Lung (tissue), 12 donors: ENCODE measurements around the gene RBM33. TPM values are rescaled to one million over a fixed set of nuclear protein-coding genes. Genes with fewer than 3 reads are reported as not detected.

Source experiments
- ATAC-seq: fragments of 200-7000 bp; cut with Tn5 transposase; one replicate; pipeline ENCODE4 v1.9.1; 2020; ENCODE audit warnings: moderate number of reproducible peaks; ENCODE audit not compliant: insufficient read depth, low FRiP score
- DNase-seq, 3 donors: peaks; one replicate each; pipeline ENCODE4 v3.0.0-alpha.2; 2013 to 2017
- H3K27ac ChIP-seq, 2 donors: one replicate each; pipeline ENCODE4 v1.5.1; 2013; ENCODE audit warnings: mild to moderate bottlenecking in 2 of 2, moderate library complexity in 2 of 2, control low read depth in 1 of 2, inconsistent platforms in 1 of 2, low read depth in 1 of 2, low read length in 1 of 2
- H3K27me3 ChIP-seq, 3 donors: one replicate each; pipeline ENCODE4 v1.5.1; 2013; ENCODE audit warnings: low read length in 2 of 3; ENCODE audit not compliant: control insufficient read depth in 3 of 3, insufficient read depth in 3 of 3
- H3K36me3 ChIP-seq, 4 donors: one replicate each; pipeline ENCODE4 v1.5.1; 2013; ENCODE audit warnings: low read length in 4 of 4, mild to moderate bottlenecking in 1 of 4, moderate library complexity in 1 of 4; ENCODE audit not compliant: control insufficient read depth in 4 of 4, insufficient read depth in 4 of 4
- H3K4me1 ChIP-seq, 5 donors: one replicate each; pipeline ENCODE4 v1.5.1; 2013; ENCODE audit warnings: low read length in 5 of 5, mild to moderate bottlenecking in 2 of 5, moderate library complexity in 1 of 5; ENCODE audit not compliant: control insufficient read depth in 5 of 5, insufficient read depth in 5 of 5
- H3K4me3 ChIP-seq: one replicate; pipeline ENCODE4 v1.5.1; 2013; ENCODE audit warnings: mild to moderate bottlenecking, control low read depth, moderate library complexity
- H3K9ac ChIP-seq, 2 donors: one replicate each; pipeline ENCODE4 v1.5.1; 2013; ENCODE audit warnings: low read length in 2 of 2, control low read depth in 1 of 2; ENCODE audit not compliant: insufficient read depth in 1 of 2
- H3K9me3 ChIP-seq, 4 donors: one replicate each; pipeline ENCODE4 v1.5.1; 2013; ENCODE audit warnings: low read length in 3 of 4, mild to moderate bottlenecking in 1 of 4, moderate library complexity in 1 of 4; ENCODE audit not compliant: control insufficient read depth in 4 of 4, insufficient read depth in 3 of 4
- CTCF ChIP-seq: IDR thresholded peaks from 2 replicates; pipeline ENCODE4 v1.5.1; 2012; ENCODE audit warnings: mild to moderate bottlenecking; ENCODE audit errors: control extremely low read depth, extremely low read depth
- WGBS, 2 donors: extraction: QIAGEN DNeasy Blood & Tissue Kit; methylation state at CpG; one replicate each; pipeline ENCODE4 v1.1.7; 2013; 5-methylcytosine and 5-hydroxymethylcytosine counted together
- polyA plus RNA-seq, 2 donors: library from polyadenylated mRNA; stranded (reverse); fragments of 200-250 nt; gene quantifications; one replicate each; pipeline ENCODE4 v1.2.1, GENCODE V29; 2013
- total RNA-seq, 2 donors: library from RNA; depleted of rRNA in 1 of 2; stranded (reverse); fragments of >200 nt in 1 of 2; gene quantifications; one replicate each; pipeline ENCODE4 v1.2.1, GENCODE V29; 2014 to 2021
- donor health status: control.
- donor health status: control.
- donor health status: Bipolar disorder and iron deficiency.
- donor health status: healthy.
- donor health status: DM: yes; HTN: yes; CAD: no.

RBM33 gene
- total and polyA plus RNA-seq, 4 donors: 15.3 to 99.6 (median 43.2) TPM

- peaks cover 0 to 14% (median 7%) of the 10 kb centered on the region in 3 donors for H3K27me3 ChIP-seq
- H3K36me3 ChIP-seq: no peaks in the 10 kb centered on the region
- H3K27ac ChIP-seq: no peak overlapping the region
- H3K9ac ChIP-seq: no peak overlapping the region
- no peak overlapping the region for H3K4me3 ChIP-seq
- TF ChIP-seq CTCF: no peak
- DNase-seq: no peak
- ATAC-seq: no peak
- H3K9me3 ChIP-seq: peaks cover 0 to 4% (median 0%) of the 10 kb centered on the region in 4 donors
- peaks cover 0 to 8% (median 0%) of the 10 kb centered on the region in 5 donors for H3K4me1 ChIP-seq
- WGBS, 2 donors: 80 to 89% methylated on average over 8 of the region's 8 CpGs
Measured at GRCh38 chr7:155795951-155796350, 151.5 kb downstream of the RBM33 start.

- H3K4me1 ChIP-seq: peaks cover 0 to 8% (median 0%) of the 10 kb centered on the region in 5 donors
- H3K27ac ChIP-seq: no peak overlapping the region
- H3K9ac ChIP-seq: no peak overlapping the region
- WGBS, 2 donors: 26 to 30% methylated on average over 58 to 60 of the region's 60 CpGs
- no peak overlapping the region for H3K4me3 ChIP-seq
- peaks cover 0 to 4% (median 0%) of the 10 kb centered on the region in 4 donors for H3K9me3 ChIP-seq
- TF ChIP-seq CTCF: peak; percentile 80
- H3K36me3 ChIP-seq: no peaks in the 10 kb centered on the region
- peaks cover 0 to 21% (median 13%) of the 10 kb centered on the region in 3 donors for H3K27me3 ChIP-seq
- peak; percentile 70 for ATAC-seq
- peak; percentile 19 to 71 (median 47) for DNase-seq
Measured at GRCh38 chr7:155796381-155797261, 152.2 kb downstream of the RBM33 start.

- DNase-seq (no peak), ATAC-seq (no peak)
- peaks cover 0 to 4% (median 0%) of the 10 kb centered on the region in 4 donors for H3K9me3 ChIP-seq
- no peaks in the 10 kb centered on the region for H3K36me3 ChIP-seq
- H3K4me3 ChIP-seq: no peak overlapping the region
- peaks cover 0 to 8% (median 0%) of the 10 kb centered on the region in 5 donors for H3K4me1 ChIP-seq
- H3K27me3 ChIP-seq: peaks cover 0 to 30% (median 22%) of the 10 kb centered on the region in 3 donors
- WGBS, 2 donors: 66 to 77% methylated on average over 36 to 38 of the region's 38 CpGs
- no peak overlapping the region for H3K27ac ChIP-seq
- H3K9ac ChIP-seq: no peak overlapping the region
- TF ChIP-seq CTCF: no peak
Measured at GRCh38 chr7:155797262-155798250, 153.1 kb downstream of the RBM33 start.
